Panc1 (cell line): ENCODE results near the gene SMC3. TPM values are rescaled to one million over a fixed set of nuclear protein-coding genes. Genes with fewer than 3 reads are reported as not detected.

Source experiments
- ATAC-seq: fragments of 200-7000 bp; cut with Tn5 transposase; 2 replicates; pipeline ENCODE4 v1.9.1; 2020; ENCODE audit warnings: mild to moderate bottlenecking, moderate library complexity
- BruUV-seq: library from RNA; stranded (reverse); fragments of 400-500 nt; replicated peaks from 2 replicates; lab custom pipeline; 2021; lab: Mats Ljungman, UMichigan
- CTCF ChIA-PET: fragments of 300-600 bp; sonication (Branson Sonifier 250); formaldehyde crosslinking; loops from one replicate; lab custom pipeline; 2022; ENCODE audit warnings: antibody characterized with exemption; lab: Charles Lee
- POLR2A ChIA-PET: fragments of 300-600 bp; sonication (Branson Sonifier 250); formaldehyde crosslinking; loops from one replicate; lab custom pipeline; 2022; ENCODE audit warnings: antibody characterized with exemption; lab: Charles Lee
- DNase-seq: peaks from one replicate; pipeline ENCODE4 v3.0.0-alpha.2; 2010; ENCODE audit warnings: low read depth, low spot score
- H3K27ac ChIP-seq: 2 replicates; pipeline ENCODE4 v1.5.1; 2011; ENCODE audit warnings: mild to moderate bottlenecking, low read length, inconsistent platforms
- H3K27me3 ChIP-seq: fragments of 200-500 bp; sonication (Bioruptor generic); 2 replicates; pipeline ENCODE4 v1.6.0; 2014; ENCODE audit warnings: low read length, inconsistent platforms; ENCODE audit not compliant: control insufficient read depth, insufficient read depth
- H3K36me3 ChIP-seq: fragments of 200-500 bp; sonication (Bioruptor generic); 2 replicates; pipeline ENCODE4 v1.5.1; 2014; ENCODE audit warnings: inconsistent platforms, mild to moderate bottlenecking, low read length, moderate library complexity; ENCODE audit not compliant: control insufficient read depth, insufficient read depth
- H3K4me1 ChIP-seq: 2 replicates; pipeline ENCODE4 v1.5.1; 2011; ENCODE audit warnings: inconsistent platforms, mild to moderate bottlenecking, low read length, moderate library complexity; ENCODE audit not compliant: control insufficient read depth, insufficient read depth
- H3K4me3 ChIP-seq, 2 experiments: 2 replicates each; pipeline ENCODE4 v1.5.1; 2011 to 2012; ENCODE audit warnings: low read depth in 2 of 2, low read length in 2 of 2, mild to moderate bottlenecking in 2 of 2, inconsistent platforms in 1 of 2, moderate library complexity in 1 of 2
- H3K9me3 ChIP-seq: fragments of 200-500 bp; sonication (Bioruptor generic); 2 replicates; pipeline ENCODE4 v1.5.1; 2014; ENCODE audit warnings: low read depth, mild to moderate bottlenecking, inconsistent platforms, low read length, moderate library complexity; ENCODE audit not compliant: control insufficient read depth, insufficient read depth
- CTCF ChIP-seq: fragments of 450-650 bp; IDR thresholded peaks from 2 replicates; pipeline ENCODE4 v1.5.1; 2017; ENCODE audit warnings: mild to moderate bottlenecking
- POLR2AphosphoS5 ChIP-seq: IDR thresholded peaks from 2 replicates; pipeline ENCODE4 v1.6.1; 2012; ENCODE audit warnings: mild to moderate bottlenecking, low read depth, low read length, moderate library complexity
- REST ChIP-seq, 2 experiments: IDR thresholded peaks; 2 replicates each; pipeline ENCODE4 v1.6.1; 2011 to 2012; ENCODE audit warnings: low read depth in 2 of 2, control low read depth in 1 of 2, low read length in 1 of 2, mild to moderate bottlenecking in 1 of 2, moderate library complexity in 1 of 2; ENCODE audit not compliant: insufficient read depth in 1 of 2
- SIN3A ChIP-seq: IDR thresholded peaks from 2 replicates; pipeline ENCODE4 v1.6.1; 2012; ENCODE audit warnings: low read depth, mild to moderate bottlenecking, low read length, moderate library complexity, borderline replicate concordance; ENCODE audit not compliant: insufficient read depth
- TCF7L2 ChIP-seq: IDR thresholded peaks from 2 replicates; pipeline ENCODE4 v1.6.1; 2011; ENCODE audit warnings: mild to moderate bottlenecking, low read depth, low read length, inconsistent platforms
- in situ Hi-C: cut with HindIII; loops from 2 replicates; pipeline ENCODE4 v1.10.0; 2016; ENCODE audit warnings: low sequenced_read_pairs, low pct_unique_long_range_greater_than_20kb
- intact Hi-C: fragments of 100-400 bp; cut with micrococcal nuclease; formaldehyde crosslinking; loops from one replicate; pipeline ENCODE4 v1.10.0; 2022; ENCODE audit not compliant: unreplicated experiment
- total RNA-seq: library from RNA; stranded (reverse); gene quantifications from one replicate; pipeline ENCODE4 v1.2.1, GENCODE V29; 2021; ENCODE audit not compliant: unreplicated experiment

Gene SMC3
- total RNA-seq, 1 experiment from 2014 or later = 71.2 TPM

- Histone ChIP-seq H3K36me3 (no peaks in the 10 kb centered on the region), H3K4me1 (peaks cover 3% of the 10 kb centered on the region; the same call in 1 of the 2 replicates), H3K27ac (no peak overlapping the region), H3K9me3 (no peaks in the 10 kb centered on the region), H3K4me3 (no peak overlapping the region), H3K27me3 (peaks cover 44% of the 10 kb centered on the region)
- DNase-seq = no peak
- intact Hi-C loops (no loop called here), in situ Hi-C loops (no loop called here)
- BruUV-seq = no TSS peak
- POLR2A ChIA-PET = no interaction called here
- ATAC-seq = no peak
- CTCF ChIA-PET = no interaction called here
- no peak for TF ChIP-seq REST (IDR thresholded peaks at IDR 0.05; ENCODE audit: insufficient read depth in 1 of 2, low read depth in 2 of 2, low read length in 1 of 2)
- TF ChIP-seq TCF7L2 = no peak
- no peak for TF ChIP-seq POLR2AphosphoS5
- no peak for TF ChIP-seq SIN3A
- no peak for TF ChIP-seq CTCF
These were observed 82.1 kb downstream of the SMC3 start for GRCh38 chr10:110649347-110650264.

- ATAC-seq (no peak), DNase-seq (no peak)
- Histone ChIP-seq H3K4me3 (no peak overlapping the region), H3K27me3 (peaks cover 37% of the 10 kb centered on the region), H3K4me1 (no peaks in the 10 kb centered on the region; the same call in 1 of the 2 replicates), H3K36me3 (no peaks in the 10 kb centered on the region), H3K27ac (no peak overlapping the region), H3K9me3 (no peaks in the 10 kb centered on the region)
- in situ Hi-C loops = no loop called here
- BruUV-seq = no TSS peak
- TF ChIP-seq TCF7L2 (no peak), SIN3A (no peak), REST (IDR thresholded peaks at IDR 0.05; ENCODE audit: insufficient read depth in 1 of 2, low read depth in 2 of 2, low read length in 1 of 2) (no peak), POLR2AphosphoS5 (no peak)
- ChIA-PET POLR2A (no interaction called here), CTCF (no interaction called here)
- intact Hi-C loops = no loop called here
These were observed 82.8 kb downstream of the SMC3 start for GRCh38 chr10:110650265-110650668.
